Breast epithelium (tissue), 3 donors: ENCODE data around the gene PTDSS2.

Experiments used
- POLR2A ChIP-seq: fragments of 450-650 bp; IDR thresholded peaks from one replicate; pipeline ENCODE4 v1.6.1; 2016; ENCODE audit warnings: antibody characterized with exemption, mild to moderate bottlenecking, moderate library complexity
- POLR2AphosphoS5 ChIP-seq, 3 donors: sonication (generic); formaldehyde crosslinking; IDR thresholded peaks; one replicate each; pipeline ENCODE4 v1.6.1; 2017; ENCODE audit warnings: antibody characterized with exemption in 3 of 3
- TF ChIP-seq, protein P1 (sequence below), 3 donors: fragments of 450-650 bp; IDR thresholded peaks; one replicate each; pipeline ENCODE4 v1.5.1; 2016 to 2017; ENCODE audit warnings: antibody characterized with exemption in 3 of 3, mild to moderate bottlenecking in 3 of 3, moderate library complexity in 3 of 3

DNA sequence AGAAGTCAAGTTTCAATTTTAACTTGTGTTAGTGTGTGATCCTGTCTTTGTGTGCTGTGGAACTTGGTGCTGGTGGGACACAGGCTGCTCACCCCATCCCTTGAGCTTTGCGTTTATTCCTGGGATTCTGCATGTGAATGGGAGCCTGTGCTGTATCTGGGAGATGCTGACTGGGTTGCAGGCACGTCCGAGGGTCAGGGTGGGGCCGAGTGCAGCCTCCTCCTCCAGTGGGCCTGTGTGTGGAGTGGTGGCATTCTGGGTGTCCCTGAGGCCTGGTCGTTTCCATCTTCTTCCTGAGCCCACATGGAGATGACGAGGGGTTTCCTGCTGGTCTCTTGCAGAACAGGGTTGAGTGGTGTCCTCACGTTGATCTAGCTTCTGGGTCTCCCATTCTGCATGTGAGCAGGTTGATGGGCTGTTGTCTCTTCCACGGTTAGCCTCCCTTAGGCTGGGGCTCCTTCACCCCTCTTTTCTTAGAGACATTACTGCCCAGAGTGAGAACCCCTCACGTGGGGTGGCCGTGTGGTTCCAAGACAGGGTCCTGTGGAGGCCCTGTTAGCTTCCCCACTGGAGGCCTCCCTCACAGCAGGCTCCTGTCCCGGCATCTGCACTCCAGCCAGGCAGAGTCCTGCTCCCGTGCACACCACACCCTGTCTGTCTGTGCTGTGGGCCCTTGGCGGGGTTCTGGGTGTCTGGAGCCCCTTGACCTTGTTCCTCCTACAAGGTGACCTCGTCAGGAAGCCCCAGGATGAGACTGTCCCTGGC, 4.9 kb downstream of the PTDSS2 start:
- TF ChIP-seq, protein P1, sequence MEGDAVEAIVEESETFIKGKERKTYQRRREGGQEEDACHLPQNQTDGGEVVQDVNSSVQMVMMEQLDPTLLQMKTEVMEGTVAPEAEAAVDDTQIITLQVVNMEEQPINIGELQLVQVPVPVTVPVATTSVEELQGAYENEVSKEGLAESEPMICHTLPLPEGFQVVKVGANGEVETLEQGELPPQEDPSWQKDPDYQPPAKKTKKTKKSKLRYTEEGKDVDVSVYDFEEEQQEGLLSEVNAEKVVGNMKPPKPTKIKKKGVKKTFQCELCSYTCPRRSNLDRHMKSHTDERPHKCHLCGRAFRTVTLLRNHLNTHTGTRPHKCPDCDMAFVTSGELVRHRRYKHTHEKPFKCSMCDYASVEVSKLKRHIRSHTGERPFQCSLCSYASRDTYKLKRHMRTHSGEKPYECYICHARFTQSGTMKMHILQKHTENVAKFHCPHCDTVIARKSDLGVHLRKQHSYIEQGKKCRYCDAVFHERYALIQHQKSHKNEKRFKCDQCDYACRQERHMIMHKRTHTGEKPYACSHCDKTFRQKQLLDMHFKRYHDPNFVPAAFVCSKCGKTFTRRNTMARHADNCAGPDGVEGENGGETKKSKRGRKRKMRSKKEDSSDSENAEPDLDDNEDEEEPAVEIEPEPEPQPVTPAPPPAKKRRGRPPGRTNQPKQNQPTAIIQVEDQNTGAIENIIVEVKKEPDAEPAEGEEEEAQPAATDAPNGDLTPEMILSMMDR (IDR thresholded peaks at IDR 0.05) = no peak
- no peak for TF ChIP-seq POLR2AphosphoS5 (IDR thresholded peaks at IDR 0.05)
- TF ChIP-seq POLR2A = no peak
